Measurements from ENCODE around the gene HOXB9.

HOXB9 gene

DNA sequence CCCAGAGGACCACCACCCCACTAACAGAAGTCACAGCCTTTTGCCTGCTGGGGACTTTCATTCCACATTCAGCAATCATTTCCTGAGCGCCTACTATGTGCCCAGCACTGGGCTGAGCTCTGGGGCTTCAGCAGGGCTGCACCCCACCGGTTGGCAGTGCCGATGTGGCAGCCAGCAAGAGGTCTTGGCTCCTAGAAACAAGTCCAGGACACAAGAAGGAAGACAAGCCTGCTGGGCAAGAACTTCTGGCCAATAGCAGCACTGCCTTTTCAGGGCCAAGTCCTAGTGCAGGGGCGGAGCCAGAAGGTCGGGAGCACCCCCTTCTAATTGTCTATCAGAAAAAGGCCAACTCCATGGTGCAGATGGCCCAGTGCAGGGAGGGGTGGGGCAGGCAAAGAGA lies 13.0 kb upstream of the HOXB9 start:
- DNase-seq (ENCODE audit: low read depth in 2 of 2), result no peak

DNA sequence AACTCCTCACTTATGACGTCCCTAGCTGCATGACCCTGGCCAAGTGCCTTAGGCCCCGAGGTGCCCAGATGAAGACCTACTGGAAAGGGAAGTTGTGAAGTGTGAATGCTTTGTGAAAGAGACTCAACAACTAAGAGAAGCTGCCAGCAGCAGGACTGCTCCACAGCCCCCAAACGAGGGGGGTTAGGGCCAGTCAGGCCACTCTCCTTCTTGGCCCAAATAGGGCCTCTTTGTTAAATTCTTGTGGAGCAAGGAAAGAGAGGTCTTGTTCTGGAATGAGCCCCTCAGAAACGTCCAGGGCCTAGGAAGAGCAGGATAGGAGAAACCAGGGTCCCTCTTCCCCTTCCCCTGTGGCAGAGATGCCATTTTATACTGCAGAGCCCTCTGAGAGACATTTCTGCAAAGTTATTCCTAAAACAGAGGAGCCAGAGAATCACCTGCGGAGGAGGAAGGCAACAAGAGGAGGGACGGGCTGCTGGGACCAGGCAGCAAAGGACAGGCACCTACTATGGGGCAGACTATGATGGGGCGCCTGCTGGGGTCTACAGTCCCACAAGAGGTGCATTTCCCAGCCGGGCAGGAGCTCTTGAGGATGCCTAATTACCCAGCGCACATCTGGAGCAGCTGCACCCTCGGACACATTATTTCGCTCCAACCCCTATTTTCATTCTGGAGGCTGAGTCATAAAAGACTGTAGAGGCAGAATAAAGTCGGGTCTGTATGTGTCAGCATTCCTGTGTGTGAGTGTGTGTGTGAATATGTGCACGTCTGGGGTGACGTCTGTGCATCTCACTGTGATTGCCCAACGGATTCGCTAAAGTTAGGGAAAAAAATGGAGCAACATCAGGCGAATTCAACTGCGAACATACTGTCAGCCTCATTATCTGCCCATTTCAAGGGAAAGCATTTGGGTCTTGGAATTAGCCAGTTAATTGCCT lies 11.4 kb upstream of the HOXB9 start:
- DNase-seq (ENCODE audit: low read depth in 2 of 2), result peak; percentile 82

- no peak for DNase-seq (ENCODE audit: low read depth in 2 of 2)
Observed at GRCh38 chr17:48636177-48637018, 10.2 kb upstream of the HOXB9 start.

DNA sequence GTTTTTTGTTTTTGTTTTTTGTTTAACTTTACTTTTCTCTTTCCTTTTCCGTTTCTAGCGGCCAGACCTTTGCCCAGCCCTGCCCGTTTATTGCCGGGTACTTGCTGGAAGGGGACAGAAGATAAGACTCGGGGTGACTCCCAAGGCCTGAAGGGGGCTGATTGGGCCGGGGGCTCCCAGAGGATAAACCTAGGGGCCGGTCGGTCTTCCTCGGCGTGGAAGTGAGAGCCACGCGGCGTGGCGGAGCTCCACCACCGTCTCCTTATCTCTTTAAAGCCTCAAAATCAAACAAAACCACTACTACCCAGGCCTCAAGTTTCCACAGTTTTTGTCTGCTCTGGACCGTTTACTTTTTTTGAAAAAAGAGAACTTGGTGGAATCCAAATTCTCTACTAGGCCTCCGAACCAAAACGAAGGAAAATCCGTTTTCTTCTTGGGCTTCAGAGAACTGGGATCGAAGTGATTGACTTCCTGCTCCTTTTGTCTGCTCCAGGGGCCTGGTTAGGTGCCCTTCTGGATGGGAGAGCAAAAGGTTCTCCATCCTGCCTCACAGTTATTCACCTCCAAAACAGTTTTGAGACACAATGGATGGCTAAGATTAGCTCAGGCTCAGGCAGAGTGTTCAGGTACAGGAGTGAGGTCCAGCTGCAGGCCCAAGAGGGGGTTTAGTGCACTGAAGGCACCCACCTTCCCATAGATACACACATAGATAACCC lies 8.5 kb upstream of the HOXB9 start:
- no peak for DNase-seq (ENCODE audit: low read depth in 2 of 2)

GRCh38 chr17:48633266-48633677 lies 7.1 kb upstream of the HOXB9 start:
- DNase-seq (ENCODE audit: low read depth in 2 of 2), result no peak

DNA sequence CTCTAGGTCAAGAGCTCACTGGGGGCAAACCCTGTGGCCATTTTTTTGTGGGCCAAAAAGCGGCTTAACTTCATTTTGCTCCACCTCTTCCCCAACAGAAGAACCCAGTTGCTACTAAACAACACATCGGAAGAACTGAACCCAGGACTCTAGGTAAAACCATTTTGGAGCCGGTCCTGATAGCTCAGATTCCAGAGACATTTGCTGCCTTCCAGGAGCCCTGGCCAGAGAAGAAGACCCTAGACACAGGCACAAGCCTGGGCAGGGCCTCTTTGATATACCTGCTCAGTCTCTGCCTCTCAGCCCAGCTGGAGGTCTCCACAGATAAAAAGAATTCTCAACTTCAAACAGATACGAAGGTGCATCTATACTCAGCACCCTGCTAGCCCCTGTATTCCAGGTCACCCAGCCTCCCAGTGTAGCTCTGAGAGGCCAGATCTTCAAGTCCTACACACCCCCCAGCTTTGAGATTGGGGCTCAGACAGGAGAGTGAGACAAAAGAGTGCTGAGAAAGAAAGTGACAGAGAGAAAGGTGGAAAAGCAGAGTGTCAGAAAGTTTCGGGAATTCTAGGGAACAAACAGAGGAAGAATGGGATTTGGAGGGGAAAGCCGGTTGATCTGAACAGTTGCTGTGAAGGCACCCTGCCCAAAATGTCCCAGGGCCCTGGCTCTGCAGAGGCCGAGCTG lies 6.6 kb upstream of the HOXB9 start:
- no peak for DNase-seq (ENCODE audit: low read depth in 2 of 2)

DNA sequence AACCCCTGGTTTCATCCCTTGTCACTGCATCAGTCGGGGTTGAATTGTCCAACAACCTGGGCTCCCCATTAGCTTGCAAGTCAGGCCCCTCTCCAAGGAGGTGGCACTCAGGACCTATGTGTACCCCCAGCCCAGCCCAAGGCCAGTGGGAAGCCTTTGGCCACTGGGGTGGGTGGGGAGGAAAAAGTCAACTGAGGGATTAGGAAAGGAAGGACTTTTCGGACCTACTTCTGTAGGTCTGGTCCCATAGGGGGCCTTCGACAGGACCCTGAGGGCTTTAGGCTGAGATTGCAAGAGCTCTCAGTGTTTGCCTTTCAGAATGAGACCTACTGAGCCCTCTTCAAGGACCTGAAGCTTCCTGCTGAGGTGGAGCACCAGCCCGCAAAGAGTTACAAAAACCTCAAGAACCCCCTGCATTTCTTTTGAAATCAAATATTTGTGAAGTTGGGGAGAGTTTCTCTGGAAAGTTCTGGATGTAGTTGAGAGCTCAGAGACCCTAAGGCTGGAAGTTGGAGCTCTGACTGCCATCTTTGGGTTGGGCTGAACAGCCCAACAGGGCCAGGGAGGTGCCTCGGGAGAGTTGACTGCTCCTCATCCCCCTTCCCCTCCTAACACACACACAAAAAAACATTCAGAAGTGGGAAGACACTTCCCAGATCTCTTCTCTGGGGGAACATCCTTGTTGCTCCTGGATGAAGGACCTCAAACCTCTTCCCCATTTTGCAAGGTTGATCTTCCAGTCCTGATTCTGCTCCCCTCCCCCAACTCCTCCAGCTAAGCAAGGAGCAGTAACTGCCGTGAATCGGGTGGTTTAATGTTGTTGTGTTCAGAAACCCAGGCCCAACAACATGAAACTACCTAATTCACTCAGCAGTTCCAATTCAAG lies 5.8 kb upstream of the HOXB9 start:
- no peak for DNase-seq (ENCODE audit: low read depth in 2 of 2)

DNA sequence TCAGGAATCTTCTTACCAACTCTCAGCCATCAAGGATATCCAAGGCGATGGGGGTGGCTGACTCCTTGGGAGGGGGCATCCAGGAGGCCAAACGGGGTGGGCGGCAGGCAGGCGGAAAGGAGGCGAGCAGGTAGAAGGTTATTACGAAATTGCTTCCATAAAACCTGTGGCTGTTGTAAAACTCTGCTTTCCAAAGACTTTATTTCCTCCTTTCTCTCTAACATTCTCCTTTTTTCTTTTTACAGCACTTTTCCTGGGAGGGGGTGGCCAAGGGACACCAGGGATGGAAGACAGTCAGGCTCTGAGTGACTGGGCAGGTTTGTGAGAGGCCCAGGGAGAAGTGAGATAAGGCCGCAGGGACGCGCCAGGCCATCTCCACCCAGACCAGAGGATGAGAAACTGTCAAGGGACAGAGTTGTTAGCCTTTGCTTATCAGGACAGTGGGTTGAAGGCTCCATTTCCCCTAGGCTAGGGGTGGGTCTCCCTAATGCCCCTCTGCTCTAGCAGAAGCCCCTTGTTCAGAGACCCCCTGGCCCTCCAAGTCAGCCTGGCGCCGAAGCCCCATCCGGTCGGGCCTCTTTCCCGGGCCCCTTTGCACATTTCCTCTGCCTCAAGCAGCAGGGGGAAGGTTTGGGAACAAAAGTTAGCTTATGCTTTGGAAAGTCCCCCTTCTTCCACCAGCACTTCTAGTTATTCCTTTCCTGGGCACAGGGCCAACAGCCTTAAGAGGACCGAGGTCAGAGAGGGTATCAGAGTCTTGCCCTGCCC lies 5.0 kb upstream of the HOXB9 start:
- DNase-seq (ENCODE audit: low read depth in 2 of 2), result no peak

- no peak for DNase-seq (ENCODE audit: low read depth in 2 of 2)
Observed at GRCh38 chr17:48630009-48630924, 4.1 kb upstream of the HOXB9 start.

GRCh38 chr17:48629411-48629759 lies 3.2 kb upstream of the HOXB9 start:
- DNase-seq (ENCODE audit: low read depth in 2 of 2), result no peak

GRCh38 chr17:48628649-48629410 lies 2.7 kb upstream of the HOXB9 start:
- no peak for DNase-seq (ENCODE audit: low read depth in 2 of 2)

DNA sequence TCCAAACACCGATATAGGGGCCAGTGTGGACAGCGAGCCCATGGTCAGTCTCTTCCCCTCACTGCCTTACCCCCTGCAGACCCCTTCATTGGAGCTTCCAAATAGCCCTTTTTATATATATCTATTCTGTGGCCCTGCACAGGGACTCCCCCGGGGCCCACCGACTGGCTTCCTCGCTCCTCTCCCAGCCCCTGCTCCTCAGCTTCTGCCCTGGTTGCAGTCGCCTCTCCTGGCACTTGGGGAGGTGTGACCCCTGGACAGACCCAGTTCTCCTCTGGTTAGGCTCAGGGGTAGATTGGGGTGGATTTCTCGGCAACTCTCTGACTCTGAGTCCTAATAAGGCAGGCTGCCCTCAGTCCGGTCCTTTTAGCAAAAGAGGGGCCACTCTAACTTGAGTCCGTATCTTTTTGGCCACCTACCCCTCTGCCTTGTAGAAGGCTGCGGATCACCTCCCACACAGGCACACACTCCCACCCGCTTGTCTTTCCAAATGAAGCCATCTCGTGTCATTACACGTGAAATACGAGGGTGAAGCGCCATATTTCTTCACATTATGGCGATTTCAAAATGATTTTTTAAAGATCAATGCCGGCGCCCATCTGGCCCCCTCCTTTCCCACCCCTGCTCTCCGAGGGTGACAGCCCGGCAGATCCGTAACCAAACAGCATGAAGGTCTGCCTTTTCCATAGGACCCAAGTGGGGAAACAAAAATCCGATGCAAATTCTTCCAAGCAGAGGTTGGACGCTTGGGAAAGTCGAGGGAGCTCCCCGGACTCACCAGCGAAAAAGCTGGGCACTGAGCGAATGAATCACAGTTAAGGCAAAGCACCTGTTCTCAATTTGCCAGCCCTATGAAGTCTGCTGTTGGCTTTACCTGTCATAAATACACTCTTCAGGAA lies 1.7 kb upstream of the HOXB9 start:
- no peak for DNase-seq (ENCODE audit: low read depth in 2 of 2)

- DNase-seq (ENCODE audit: low read depth in 2 of 2), result no peak
Observed at GRCh38 chr17:48627118-48627597, 1.0 kb upstream of the HOXB9 start.

GRCh38 chr17:48625495-48626244 lies 488 bp downstream of the HOXB9 start:
- DNase-seq (ENCODE audit: low read depth in 2 of 2), result no peak

DNA sequence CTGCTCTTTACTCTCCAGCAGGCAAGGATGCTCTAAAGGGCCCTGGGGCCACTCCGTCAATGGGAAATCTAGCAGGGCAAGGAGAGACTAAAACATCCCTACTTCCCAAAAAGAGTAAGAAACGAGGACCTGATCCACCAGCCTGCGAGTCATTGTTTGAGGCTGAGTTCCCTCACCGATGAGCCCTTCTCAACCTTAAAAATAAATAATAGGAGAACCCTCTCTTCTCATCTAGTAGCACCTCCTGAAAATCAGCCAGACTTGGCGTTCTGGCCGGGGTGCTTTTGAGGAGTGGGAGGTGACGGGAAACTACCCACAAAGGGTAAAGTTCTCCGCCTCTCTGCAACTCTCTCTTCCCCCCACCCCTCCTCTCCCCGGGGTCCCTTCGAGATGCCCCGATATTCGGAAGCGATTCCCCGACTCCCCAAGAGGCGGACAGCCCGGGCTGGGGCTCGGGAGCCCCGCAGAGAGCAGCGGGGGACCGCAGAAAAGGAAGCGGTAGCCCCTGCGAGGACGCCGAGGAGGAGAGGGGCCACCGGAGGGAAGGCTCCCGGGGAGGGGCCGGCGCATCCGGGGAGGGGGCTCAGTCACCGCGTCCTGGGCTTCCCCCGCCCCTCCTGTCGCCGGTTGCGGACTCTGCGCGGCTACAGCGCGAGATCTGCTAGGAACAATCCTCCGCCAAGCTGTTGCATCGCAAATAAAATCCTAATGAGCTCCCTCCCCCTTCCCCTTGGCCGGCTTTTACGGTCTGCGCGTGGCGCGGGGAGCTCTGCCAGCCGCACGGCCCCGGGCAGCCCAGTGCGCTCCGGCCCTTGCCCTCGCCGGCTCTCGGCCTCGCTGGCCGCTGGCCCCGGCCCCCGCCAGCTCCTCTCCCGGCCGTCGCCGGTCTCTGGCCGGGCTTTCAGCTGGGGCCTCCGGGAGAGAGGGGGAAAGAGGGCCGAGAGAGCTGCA lies 1.3 kb downstream of the HOXB9 start:
- no peak for DNase-seq (ENCODE audit: low read depth in 2 of 2)

Data from fibroblast of skin of left quadriceps (primary cell).